T-helper 1 cell treated with Interleukin-12 subunit alpha and Interleukin-12 subunit beta and Interleukin-4 antibody, amounts not matched to agents 30 ng/mL and 1 ng/mL, for 36 hours (primary cell): ENCODE measurements around the gene CFAP77. TPM values are rescaled to one million over a fixed set of nuclear protein-coding genes. Genes with fewer than 3 reads are reported as not detected.

Experiments
- total RNA-seq: library from RNA; stranded (reverse); gene quantifications from 2 replicates; pipeline ENCODE4 v1.2.3, GENCODE V29; 2022

CFAP77 gene
- total RNA-seq, 1 donor from 2014 or later = not detected

Other genes starting within 250 kb of the CFAP77 start
- gene NTNG2, start 248.2 kb upstream of the CFAP77 start, total RNA-seq = 10.1 and 12.2 TPM in 2 replicates
- 78.2 and 78.5 TPM in 2 replicates for gene SETX, start 55.2 kb upstream of the CFAP77 start, total RNA-seq
- gene TTF1, start 3.4 kb upstream of the CFAP77 start, total RNA-seq = 23.5 and 24.4 TPM in 2 replicates
- not detected in 2 replicates for gene BARHL1, start 172.4 kb downstream of the CFAP77 start, total RNA-seq